Measurements from ENCODE around the gene WNT8B.

WNT8B gene, protein sequence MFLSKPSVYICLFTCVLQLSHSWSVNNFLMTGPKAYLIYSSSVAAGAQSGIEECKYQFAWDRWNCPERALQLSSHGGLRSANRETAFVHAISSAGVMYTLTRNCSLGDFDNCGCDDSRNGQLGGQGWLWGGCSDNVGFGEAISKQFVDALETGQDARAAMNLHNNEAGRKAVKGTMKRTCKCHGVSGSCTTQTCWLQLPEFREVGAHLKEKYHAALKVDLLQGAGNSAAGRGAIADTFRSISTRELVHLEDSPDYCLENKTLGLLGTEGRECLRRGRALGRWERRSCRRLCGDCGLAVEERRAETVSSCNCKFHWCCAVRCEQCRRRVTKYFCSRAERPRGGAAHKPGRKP

DNA sequence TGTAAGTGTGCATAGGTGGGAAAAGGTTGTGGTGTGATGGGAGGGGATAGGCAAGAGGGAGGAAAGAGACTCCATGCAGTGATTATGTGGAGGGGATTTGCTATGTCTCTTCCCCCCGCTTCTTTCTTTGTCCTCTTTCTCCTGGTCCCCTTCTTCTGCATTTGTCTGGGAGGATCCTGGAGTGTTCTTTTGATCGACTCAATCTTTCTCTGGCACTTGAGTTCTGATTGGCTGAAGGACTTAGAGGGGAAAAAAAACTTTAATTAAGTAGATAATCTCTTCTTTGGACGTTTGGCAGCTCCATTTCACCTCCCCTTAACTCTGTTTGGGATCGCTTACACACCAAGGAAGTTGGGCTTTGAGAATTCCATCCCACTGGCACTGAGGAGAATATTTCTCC lies at the start of gene WNT8B:
WNT8B (plus strand) TSS at position 301 of the 400 bp plus-strand sequence. CDS start 160 bp downstream, outside the sequence.
- no peak within 1 kb of the TSS for H3K27ac Mint-ChIP-seq
- no peaks in the 10 kb centered on the region for H3K36me3 Mint-ChIP-seq (ENCODE audit: low read depth)
- no peaks in the 10 kb centered on the region for H3K9me3 Mint-ChIP-seq

DNA sequence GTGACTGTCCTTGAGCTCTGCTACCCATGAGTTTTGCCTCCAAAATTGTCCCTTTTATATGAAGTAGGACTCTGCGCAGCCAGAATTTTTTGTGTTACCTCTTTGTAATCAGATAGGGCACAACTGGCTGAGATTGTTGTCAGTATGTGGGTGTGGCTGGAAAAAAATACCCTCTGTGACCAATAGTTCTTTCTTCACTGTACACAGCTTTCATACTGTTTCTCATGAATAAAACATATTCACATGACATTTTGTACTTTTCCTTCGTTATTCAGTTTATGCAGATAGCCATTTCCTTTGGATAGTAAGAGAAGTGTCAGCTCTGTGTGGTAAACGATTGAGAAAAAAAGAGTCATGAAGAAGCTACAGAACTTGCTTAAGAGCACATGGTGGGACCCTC lies 49.6 kb upstream of the WNT8B start:
- H3K27ac Mint-ChIP-seq, result no peak overlapping the region
- no peak overlapping the region for H3K4me3 Mint-ChIP-seq
- peaks cover 2% of the 10 kb centered on the region for H3K36me3 Mint-ChIP-seq (ENCODE audit: low read depth)
- H3K4me1 Mint-ChIP-seq (ENCODE audit: low read depth), result peaks cover 9% of the 10 kb centered on the region
- DNase-seq (ENCODE audit: low spot score), result no peak
- H3K9me3 Mint-ChIP-seq, result no peaks in the 10 kb centered on the region
- peaks cover 12% of the 10 kb centered on the region for H3K27me3 Mint-ChIP-seq (ENCODE audit: low read depth)

More for the DNA sequence above, at the start of gene WNT8B:
- H3K27me3 Mint-ChIP-seq (ENCODE audit: low read depth), result peaks cover 2% of the 10 kb centered on the region
- H3K4me1 Mint-ChIP-seq (ENCODE audit: low read depth), result no peaks in the 10 kb centered on the region
- DNase-seq (ENCODE audit: low spot score), result no peak
- H3K4me3 Mint-ChIP-seq, result no peak within 1 kb of the TSS

DNA sequence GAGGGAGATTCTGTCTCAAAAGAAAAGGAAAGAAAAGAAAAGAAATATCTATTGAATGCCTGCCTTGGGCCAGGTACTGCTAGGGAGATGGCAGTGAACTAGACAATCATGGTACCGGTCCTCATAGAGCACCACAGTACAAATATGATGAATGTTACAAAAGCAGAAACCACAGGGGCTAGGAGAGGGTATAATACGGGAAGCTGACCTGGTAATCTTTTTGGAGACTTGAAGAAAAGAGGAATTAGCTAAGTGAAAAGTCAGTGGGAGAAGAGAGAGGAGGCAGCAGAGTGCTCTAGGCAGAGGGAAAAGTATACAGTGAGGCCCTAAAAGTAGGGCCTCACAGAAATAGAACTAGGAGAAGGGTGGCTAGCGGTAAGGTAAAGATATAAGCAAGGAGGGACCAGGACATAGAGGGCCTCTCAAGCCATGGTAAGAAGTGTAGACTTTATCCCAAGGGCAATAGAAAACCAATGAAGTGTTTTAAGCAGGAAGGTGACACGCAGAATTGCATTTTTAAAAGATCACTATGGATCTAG lies 42.8 kb upstream of the WNT8B start:
- DNase-seq (ENCODE audit: low spot score), result no peak
- Mint-ChIP-seq H3K9me3 (no peaks in the 10 kb centered on the region), H3K4me3 (no peak overlapping the region), H3K36me3 (ENCODE audit: low read depth) (no peaks in the 10 kb centered on the region), H3K27me3 (ENCODE audit: low read depth) (peaks cover 1% of the 10 kb centered on the region), H3K27ac (no peak overlapping the region), H3K4me1 (ENCODE audit: low read depth) (peaks cover 2% of the 10 kb centered on the region)

DNA sequence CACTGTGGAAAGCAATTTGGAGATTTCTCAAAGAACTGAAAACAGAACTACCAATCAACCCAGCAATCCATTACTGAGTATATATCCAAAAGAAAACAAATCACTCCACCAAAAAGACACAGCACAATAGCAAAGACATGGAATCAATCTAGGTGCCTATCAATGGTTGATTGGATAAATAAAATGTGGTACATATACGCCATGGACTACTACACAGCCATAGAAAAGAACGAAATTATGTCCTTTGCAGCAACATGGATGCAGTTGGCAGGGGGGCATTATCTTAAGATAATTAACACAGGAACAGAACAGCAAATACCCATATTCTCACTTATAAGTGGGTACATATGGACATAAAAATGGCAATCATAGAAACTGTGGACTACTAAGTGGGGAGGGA lies 35.4 kb upstream of the WNT8B start:
- H3K9me3 Mint-ChIP-seq, result no peaks in the 10 kb centered on the region
- DNase-seq (ENCODE audit: low spot score), result no peak
- no peak overlapping the region for H3K27ac Mint-ChIP-seq
- H3K36me3 Mint-ChIP-seq (ENCODE audit: low read depth), result no peaks in the 10 kb centered on the region
- no peaks in the 10 kb centered on the region for H3K4me1 Mint-ChIP-seq (ENCODE audit: low read depth)
- peaks cover 14% of the 10 kb centered on the region for H3K27me3 Mint-ChIP-seq (ENCODE audit: low read depth)
- no peak overlapping the region for H3K4me3 Mint-ChIP-seq

DNA sequence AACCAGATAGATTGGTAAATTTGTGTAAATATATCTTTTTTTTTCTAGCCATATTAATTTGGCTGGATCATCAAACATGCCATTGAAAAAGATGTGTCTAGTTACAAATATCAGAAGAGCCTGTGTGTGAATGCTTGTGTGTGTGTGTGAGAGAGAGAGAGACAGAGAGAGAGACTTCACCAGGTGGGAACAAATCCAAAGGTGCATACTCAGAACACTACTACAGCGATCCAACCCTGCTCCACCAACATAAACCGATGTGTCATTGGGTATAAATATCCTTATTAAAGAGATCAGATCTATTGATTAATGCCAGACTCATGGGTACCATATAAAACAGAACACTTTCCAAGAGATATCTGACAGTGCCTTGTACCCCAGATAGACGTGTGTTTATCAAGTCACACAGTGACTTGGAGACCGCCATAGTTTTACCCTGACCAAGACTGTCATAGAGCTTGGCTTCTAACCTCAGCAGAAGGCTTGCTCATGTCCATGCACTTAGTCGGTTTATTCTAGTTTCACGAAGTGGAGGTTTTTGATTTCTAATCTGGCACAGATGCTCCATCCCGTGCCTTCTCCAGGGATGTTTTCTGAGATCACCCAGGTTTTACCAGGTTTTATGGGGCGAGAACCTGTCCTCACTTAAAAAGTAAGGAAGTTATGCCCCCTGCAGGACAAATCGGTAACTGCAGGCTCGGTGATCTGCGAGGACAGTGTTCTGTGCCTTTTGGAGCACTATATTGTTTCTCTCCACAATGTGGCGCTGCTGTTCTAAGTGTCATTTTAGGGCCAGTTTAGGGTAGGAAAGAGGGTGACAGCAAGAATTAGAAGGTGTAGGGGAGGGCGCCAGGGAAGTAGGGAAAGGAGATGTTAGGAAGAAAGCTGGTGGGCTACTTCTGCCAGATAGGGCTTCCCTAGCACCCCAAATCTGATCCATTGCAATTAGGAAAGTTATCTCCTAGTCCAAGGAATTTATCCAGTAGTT lies 29.3 kb upstream of the WNT8B start:
- H3K36me3 Mint-ChIP-seq (ENCODE audit: low read depth), result peaks cover 2% of the 10 kb centered on the region

DNA sequence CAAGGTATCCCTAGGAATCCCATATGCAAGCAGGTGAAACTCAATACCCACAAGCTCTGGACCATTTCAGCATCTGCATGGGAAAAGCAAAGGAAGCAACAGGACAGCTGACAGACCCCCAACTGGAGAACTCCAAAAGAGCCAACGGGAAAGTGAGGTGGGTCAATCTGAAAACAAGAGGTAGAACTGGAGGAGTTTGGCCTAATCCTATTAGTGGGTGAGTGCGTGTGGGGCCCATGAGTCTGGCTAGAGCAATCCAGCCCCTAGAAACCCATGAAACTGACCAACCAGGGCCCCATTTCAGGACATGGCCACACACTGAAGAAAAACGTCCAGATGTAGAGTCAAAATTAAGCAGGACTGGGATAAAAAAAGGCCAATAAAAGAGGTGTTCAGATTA lies 26.6 kb upstream of the WNT8B start:
- Mint-ChIP-seq H3K9me3 (no peaks in the 10 kb centered on the region), H3K27me3 (ENCODE audit: low read depth) (no peaks in the 10 kb centered on the region), H3K27ac (no peak overlapping the region), H3K4me1 (ENCODE audit: low read depth) (peaks cover 10% of the 10 kb centered on the region), H3K4me3 (no peak overlapping the region), H3K36me3 (ENCODE audit: low read depth) (peaks cover 2% of the 10 kb centered on the region)
- DNase-seq (ENCODE audit: low spot score), result no peak

More for the DNA sequence above, 29.3 kb upstream of the WNT8B start:
- peak; percentile 87 for DNase-seq (ENCODE audit: low spot score)
- Mint-ChIP-seq H3K27ac (peak overlapping the region; percentile 24), H3K9me3 (no peaks in the 10 kb centered on the region), H3K27me3 (ENCODE audit: low read depth) (no peaks in the 10 kb centered on the region), H3K4me1 (ENCODE audit: low read depth) (peaks cover 10% of the 10 kb centered on the region), H3K4me3 (no peak overlapping the region)

DNA sequence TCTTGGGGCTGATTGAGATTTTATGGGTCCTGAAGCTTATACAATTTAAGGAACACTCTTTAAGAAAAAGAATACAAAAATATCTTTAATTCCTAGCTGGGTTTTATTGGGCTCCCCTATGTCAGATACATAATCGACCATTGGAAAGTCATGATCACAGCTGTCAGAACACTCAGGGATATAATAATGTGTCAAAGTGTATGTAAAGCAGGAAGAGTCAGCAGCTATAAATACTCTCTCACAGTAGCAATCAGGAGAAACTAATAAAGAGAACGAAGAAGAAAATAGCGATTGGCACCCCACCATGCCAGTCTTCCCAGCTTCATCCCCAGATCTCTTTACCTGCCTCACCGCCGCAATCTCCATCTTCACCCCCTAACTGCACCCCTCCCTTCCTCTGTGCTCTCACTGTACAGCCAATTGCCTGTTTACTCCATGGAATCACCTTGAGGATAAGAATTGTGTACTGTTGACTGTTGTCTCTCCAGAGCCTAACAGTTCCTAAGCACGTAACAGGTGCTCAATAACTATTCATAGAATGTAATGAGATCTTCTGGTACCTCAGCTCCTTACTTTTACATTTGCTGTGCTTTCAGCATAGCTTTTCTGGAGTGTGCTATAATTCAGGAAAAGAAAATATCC lies 24.0 kb upstream of the WNT8B start:
- Mint-ChIP-seq H3K27ac (no peak overlapping the region), H3K4me3 (no peak overlapping the region), H3K9me3 (no peaks in the 10 kb centered on the region), H3K27me3 (ENCODE audit: low read depth) (no peaks in the 10 kb centered on the region), H3K36me3 (ENCODE audit: low read depth) (peaks cover 1% of the 10 kb centered on the region), H3K4me1 (ENCODE audit: low read depth) (peaks cover 4% of the 10 kb centered on the region)
- DNase-seq (ENCODE audit: low spot score), result no peak

DNA sequence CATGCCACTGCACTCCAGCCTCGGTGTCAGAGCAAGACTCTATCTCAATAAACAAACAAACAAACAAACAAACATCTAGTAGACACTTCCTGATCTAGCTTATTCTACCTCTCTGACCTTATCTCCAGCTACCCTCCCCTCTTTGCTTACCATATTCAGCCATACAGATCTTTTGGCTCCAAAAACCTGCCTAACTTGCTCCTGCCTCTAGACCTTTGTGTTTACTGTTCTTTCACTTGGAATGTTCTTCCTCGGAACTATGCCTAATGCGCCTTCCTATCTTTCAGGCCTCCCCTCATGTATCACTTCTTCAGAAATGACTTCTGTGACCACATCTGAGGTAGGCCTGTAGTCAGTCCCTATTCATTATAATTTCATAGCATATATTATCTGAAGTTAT lies 20.3 kb upstream of the WNT8B start:
- no peaks in the 10 kb centered on the region for H3K9me3 Mint-ChIP-seq
- no peak overlapping the region for H3K27ac Mint-ChIP-seq
- H3K4me1 Mint-ChIP-seq (ENCODE audit: low read depth), result no peaks in the 10 kb centered on the region
- DNase-seq (ENCODE audit: low spot score), result no peak
- no peaks in the 10 kb centered on the region for H3K36me3 Mint-ChIP-seq (ENCODE audit: low read depth)
- H3K27me3 Mint-ChIP-seq (ENCODE audit: low read depth), result no peaks in the 10 kb centered on the region
- no peak overlapping the region for H3K4me3 Mint-ChIP-seq

DNA sequence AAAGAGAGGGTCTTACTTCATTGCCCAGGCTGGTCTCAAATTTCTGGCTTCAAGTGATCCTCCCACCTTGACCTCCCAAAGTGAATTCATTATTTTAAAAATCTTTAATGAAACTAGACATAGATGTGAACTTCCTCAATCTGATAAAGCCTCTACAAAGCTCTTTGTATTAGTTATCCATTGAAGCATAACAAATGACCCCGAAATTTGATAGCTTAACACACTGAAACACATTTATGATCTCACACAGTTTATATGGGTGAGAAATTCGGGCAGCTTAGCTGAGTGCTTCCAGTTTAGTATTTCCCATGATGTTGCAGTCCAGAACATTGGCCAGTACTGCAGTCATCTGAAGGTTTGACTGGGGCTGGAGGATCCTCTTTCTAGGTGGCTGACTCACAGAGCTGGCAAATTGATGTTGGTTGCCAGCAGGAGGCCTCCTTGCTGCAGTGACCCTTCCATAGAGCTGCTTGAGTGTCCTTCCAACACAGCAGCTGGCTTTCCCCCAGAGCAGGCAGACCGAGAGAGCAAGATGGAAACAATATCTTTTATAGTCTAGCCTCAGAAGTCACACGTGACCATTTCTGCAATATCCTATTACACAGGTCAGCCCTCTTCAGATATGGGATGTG lies 16.6 kb upstream of the WNT8B start:
- Mint-ChIP-seq H3K36me3 (ENCODE audit: low read depth) (no peaks in the 10 kb centered on the region), H3K27ac (no peak overlapping the region), H3K27me3 (ENCODE audit: low read depth) (no peaks in the 10 kb centered on the region), H3K4me1 (ENCODE audit: low read depth) (no peaks in the 10 kb centered on the region), H3K9me3 (no peaks in the 10 kb centered on the region), H3K4me3 (no peak overlapping the region)
- no peak for DNase-seq (ENCODE audit: low spot score)

DNA sequence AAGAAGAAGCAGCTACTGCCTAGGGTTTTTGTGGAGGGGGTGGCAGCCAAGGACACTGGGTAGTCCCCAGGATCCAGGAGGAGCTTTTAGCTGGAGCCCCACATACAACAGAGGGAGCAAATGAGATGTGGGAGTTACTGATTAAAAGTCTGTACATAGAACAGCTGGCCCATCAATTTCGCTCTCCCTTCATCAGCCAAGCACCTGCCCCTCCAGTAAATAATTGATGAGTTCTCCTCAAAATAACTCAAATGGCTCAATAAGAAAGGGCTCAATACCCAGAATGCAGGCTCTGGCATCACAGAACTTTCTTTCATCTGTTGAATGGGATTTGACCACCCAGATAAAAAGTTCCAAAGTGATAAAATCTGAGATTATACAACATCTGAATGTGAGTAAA lies 15.1 kb upstream of the WNT8B start:
- H3K9me3 Mint-ChIP-seq, result no peaks in the 10 kb centered on the region
- DNase-seq (ENCODE audit: low spot score), result no peak
- peaks cover 4% of the 10 kb centered on the region for H3K27me3 Mint-ChIP-seq (ENCODE audit: low read depth)
- no peaks in the 10 kb centered on the region for H3K4me1 Mint-ChIP-seq (ENCODE audit: low read depth)
- H3K4me3 Mint-ChIP-seq, result no peak overlapping the region
- H3K36me3 Mint-ChIP-seq (ENCODE audit: low read depth), result no peaks in the 10 kb centered on the region
- no peak overlapping the region for H3K27ac Mint-ChIP-seq

DNA sequence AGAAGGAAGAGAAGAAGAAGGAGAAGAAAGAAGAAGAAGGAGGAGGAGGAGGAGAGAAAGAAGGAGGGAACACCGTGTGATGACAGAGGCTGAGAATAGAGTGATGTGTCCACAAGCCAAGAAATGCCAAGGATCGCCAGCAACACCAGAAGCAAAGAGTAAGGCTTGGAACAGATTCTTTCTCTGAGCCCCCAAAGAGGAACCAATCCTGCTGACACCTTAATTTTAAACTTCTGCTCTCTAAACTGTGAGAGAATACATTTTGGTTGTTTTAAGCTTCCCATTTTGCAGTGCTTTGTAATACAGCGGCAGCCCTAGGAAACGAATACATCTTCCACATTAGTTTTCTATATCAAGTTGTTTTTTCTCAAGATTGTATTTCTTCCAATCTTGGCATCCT lies 13.9 kb upstream of the WNT8B start:
- H3K4me1 Mint-ChIP-seq (ENCODE audit: low read depth), result no peaks in the 10 kb centered on the region
- H3K4me3 Mint-ChIP-seq, result no peak overlapping the region
- H3K27me3 Mint-ChIP-seq (ENCODE audit: low read depth), result peaks cover 4% of the 10 kb centered on the region
- no peaks in the 10 kb centered on the region for H3K36me3 Mint-ChIP-seq (ENCODE audit: low read depth)
- DNase-seq (ENCODE audit: low spot score), result no peak
- no peaks in the 10 kb centered on the region for H3K9me3 Mint-ChIP-seq
- H3K27ac Mint-ChIP-seq, result no peak overlapping the region

DNA sequence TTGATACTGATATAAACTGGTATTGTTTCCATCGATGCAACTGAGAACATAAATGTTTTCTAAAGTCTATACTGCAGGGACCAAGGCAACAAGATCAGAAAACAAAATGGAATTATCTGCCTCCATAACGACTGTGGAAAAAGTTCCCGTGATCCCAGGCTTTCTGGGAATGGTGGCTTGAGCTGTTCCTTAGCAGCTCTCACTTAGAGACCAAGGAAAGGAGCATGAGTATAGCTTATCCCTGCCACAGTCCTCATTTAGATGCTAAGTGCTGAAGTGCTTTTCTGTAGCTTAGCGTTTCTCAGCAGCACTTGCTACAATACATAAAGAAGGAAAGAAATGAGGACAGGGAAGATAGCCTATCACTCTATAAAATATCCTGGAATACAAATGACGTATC lies 5.5 kb downstream of the WNT8B start:
- no peak overlapping the region for H3K4me3 Mint-ChIP-seq
- H3K36me3 Mint-ChIP-seq (ENCODE audit: low read depth), result peaks cover 2% of the 10 kb centered on the region
- no peak for DNase-seq (ENCODE audit: low spot score)
- H3K4me1 Mint-ChIP-seq (ENCODE audit: low read depth), result no peaks in the 10 kb centered on the region
- H3K9me3 Mint-ChIP-seq, result no peaks in the 10 kb centered on the region
- peaks cover 8% of the 10 kb centered on the region for H3K27me3 Mint-ChIP-seq (ENCODE audit: low read depth)
- H3K27ac Mint-ChIP-seq, result no peak overlapping the region

DNA sequence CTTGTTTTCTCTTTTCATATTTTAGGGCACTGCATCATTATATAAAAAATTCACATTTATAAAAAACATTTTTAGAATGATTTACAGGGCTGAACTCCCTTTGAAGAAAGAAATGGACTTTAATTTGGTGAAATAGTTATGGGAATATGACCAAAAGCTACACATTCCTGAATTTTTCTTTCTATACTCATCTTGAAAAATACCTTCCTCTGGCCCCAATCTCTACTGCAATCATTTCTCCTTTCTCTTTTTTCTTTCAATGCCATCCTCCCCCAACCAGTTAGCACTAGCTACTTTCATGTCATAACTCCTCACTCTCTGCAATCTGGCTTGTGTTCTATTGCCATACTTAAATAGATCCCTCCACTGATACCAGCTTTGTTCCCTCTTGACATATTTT lies 6.2 kb downstream of the WNT8B start:
- H3K36me3 Mint-ChIP-seq (ENCODE audit: low read depth), result peaks cover 2% of the 10 kb centered on the region
- no peak overlapping the region for H3K27ac Mint-ChIP-seq
- H3K4me3 Mint-ChIP-seq, result no peak overlapping the region
- H3K27me3 Mint-ChIP-seq (ENCODE audit: low read depth), result peaks cover 8% of the 10 kb centered on the region
- no peak for DNase-seq (ENCODE audit: low spot score)
- H3K4me1 Mint-ChIP-seq (ENCODE audit: low read depth), result no peaks in the 10 kb centered on the region
- H3K9me3 Mint-ChIP-seq, result no peaks in the 10 kb centered on the region
